ENCODE measurements around the gene UBALD2.
"Not testable (repeated sequence)": the region's sequence is repeated elsewhere in the genome, so short reads cannot be mapped to it uniquely, and the experiment has no call there.

UBALD2 gene

DNA sequence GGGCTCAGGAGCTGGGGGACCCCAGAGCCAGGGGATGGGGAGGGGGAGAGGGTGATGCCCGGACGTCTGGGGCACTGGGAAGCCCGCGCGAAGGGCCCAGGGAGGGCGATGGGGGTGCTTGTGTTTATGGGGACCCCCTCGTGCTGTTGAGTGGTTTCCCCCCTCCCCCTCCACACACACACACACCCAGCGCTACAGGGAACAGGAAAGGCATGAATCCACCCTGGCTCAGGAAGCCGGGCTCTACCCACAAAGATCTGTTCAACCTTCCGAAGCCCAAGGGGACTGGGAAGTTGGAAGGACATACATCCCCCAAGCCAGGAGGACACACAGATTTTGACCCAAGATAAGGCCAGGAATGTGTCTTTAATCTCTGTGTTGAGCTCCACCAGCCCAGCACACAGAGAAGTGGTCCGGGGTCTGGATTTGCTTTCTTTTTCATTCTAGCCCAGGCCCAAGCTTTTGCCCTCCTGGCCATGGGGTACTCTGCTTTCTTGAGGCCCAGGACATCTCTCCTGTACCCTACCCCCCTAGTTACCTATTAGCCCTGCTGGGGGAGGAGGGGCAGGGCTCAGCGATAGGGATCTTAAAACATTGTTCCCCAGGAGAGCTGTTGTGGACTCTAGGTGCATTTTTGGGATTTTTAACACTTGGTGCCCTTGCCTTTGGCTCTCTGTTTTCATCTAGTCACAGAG lies 1.2 kb downstream of the UBALD2 start:
- peak; percentile 36 for DNase-seq

DNA sequence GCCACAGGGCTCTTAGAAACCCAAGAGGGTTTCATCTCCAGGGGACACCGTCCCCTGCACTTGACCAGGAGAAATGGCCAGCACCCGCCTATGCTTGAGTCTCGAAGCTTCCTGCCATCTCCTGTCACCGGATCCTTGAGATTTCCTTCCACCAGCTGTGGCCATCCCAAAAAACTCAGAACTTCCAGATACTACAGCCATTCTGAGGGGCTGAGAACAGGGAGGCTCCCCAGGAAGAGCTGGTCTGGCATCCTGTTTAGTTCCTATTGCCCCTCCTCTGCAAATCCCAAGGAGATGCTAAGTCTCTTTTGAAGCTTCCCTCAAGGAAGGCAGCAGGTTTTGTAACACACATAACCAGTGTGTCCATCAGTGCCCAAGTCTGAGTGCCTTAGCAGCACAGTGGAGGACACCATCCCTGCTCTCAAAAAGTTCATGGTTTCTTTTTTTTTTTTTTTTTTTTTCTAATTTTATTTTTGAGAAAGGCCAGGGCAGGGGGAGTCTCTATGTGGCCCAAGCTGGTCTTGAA lies 2.0 kb downstream of the UBALD2 start:
- no peak for DNase-seq

DNA sequence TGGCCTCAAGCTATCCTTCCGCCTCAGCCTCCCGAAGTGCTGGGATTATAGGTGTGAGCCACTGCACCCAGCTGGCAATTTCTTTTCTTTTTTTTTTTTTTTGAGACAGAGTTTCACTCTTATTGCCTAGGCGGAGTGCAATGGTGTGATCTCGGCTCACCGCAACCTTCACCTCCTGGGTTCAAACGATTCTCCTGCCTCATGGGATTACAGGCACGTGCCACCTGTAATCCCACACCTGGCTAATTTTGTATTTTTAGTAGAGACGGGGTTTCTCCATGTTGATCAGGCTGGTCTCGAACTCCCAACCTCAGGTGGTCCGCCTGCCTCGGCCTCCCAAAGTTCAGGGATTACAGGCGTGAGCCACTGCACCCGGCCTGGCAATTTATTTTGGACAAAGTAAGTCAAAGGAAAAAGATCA lies 2.4 kb downstream of the UBALD2 start:
- DNase-seq = not testable (repeated sequence)

DNA sequence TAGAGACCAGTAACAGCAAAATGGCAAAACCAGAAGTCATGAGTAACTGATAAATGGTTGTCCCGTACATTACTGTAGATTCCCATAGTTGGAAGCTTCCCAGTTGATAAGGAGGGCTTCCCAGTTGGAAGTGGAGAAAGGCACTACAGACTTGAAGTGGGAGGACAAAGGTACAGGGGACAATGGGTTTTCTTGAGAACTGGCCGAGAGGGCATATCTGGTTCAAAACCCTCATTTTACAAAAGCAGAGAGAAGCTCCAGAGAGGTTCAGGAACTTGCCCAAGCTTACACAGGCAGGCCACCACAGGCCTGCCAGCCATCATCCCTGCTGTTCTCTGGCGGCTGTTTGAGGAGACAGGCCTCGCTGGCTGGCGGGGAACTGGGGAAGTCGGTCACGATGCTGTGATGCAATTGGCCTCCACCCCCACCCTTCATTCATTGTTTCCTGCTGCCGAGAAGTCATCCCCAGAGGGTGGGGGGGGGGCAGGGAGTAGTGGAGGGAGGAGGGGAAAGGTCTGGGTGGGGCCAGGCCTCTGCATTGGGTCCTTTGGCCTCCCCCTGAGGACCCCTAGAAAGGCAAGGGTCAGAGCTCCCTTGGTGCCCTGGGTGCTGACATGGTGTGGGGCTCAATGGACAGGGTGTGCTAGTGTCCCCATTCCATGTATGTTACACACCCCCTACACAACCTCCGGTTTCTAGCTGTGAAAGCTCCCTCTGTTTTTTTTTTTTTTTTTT lies 3.0 kb downstream of the UBALD2 start:
- peak; percentile 75 for DNase-seq

DNA sequence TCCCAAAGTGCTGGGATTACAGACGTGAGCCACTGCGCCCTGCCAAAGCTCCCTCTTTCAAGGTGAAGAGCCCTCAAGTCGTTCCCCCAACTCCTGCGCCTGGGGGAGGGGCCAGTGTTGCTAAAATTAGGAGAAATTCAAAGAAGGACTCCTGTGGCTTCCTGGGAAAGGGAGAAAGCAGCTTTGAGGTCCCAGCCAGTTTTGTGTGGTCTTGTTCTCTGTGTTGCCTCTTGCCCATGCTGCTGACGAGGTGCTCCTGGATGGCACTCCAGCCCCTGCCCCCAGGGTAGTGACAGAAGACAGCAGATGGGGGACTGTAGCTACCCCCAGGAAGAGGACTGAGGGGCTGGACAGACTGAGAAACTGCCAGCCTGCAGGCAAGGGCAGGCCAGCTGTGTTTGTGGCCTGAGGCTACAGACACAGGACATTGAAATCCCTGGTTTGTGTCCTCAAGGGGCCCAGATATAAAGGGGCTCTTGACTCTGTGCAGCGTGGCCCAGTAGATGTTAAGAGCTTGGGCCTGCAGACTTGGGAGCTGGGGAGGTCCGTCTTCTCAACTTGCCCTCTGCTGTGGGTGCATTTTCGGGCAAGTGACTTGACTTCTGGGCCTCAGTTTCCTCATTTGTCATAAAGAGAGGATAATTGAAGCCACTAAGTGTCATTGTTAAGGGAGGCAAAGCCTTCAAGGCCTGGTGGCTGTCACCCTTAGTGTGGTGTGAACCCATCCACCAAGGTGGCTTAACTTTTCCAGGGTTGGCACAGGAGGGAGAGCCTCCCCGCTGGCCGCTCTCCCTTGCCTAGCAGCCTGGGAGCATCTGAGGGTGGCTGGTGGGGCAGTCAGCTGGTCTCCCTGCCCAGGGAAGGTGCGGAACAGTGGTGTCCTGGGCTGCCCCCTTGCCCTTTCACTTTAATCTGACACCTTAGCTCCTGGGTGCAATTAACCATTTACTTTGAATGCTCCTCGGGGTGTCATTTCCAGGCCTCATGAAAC lies 4.1 kb downstream of the UBALD2 start:
- DNase-seq = no peak

DNA sequence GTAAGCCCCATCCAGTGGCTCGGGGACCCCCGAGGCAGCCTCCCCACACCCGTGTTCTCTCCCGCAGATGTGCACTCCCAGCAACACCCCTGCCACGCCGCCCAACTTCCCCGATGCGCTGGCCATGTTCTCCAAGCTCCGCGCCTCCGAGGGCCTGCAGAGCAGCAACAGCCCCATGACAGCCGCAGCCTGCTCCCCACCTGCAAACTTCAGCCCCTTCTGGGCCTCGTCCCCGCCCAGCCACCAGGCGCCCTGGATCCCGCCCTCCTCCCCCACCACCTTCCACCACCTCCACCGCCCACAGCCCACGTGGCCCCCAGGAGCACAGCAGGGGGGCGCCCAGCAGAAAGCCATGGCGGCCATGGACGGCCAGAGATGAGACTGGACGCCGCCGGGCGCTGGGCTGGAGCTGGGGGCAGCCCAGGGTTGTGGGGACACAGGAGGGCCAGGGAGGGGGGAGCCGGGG lies 5.0 kb downstream of the UBALD2 start:
- DNase-seq = no peak

DNA sequence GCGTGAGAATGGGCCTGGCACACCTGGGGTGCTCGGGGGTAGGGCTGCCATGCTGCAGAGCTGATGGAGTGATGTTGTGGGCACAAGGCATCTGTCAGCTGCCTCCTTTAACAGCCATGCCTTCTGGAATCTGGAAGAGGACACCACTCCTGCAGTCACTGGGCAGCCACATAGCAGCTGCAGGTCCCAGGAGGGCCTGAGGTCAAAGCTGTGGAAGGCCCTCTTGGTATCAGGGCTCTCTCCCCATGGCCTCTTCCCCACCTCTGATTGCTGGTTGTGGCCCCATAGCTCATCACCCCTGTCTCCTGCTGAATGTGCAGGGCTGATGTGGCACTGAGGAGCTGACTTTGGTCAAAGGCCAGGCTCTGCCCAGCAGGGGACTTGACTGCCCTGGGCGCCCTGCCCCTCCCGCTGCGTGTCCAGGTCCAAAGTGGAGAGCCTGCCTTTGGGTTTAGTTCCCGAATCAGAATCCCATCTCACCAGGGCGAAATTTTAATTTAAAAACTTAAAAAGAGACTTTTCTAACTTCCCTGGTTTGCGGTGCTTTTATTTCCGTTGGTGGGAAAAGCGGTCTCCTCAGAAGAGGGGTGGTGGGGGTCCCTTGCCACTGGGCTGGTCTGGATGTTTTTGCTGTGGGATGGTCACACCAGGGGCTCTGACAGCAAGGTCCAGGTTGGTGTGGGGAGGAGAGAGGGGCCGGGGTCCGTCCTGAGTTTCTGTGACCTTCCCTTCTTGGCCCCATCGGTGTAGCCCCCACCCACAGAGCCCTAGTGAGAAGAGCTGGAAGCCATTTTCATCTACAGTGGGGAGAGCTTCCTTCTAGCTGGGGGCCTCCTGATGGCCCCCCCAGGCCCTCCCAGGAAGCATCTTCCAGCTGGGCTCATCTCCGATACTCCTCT lies 5.9 kb downstream of the UBALD2 start:
- DNase-seq = no peak

DNA sequence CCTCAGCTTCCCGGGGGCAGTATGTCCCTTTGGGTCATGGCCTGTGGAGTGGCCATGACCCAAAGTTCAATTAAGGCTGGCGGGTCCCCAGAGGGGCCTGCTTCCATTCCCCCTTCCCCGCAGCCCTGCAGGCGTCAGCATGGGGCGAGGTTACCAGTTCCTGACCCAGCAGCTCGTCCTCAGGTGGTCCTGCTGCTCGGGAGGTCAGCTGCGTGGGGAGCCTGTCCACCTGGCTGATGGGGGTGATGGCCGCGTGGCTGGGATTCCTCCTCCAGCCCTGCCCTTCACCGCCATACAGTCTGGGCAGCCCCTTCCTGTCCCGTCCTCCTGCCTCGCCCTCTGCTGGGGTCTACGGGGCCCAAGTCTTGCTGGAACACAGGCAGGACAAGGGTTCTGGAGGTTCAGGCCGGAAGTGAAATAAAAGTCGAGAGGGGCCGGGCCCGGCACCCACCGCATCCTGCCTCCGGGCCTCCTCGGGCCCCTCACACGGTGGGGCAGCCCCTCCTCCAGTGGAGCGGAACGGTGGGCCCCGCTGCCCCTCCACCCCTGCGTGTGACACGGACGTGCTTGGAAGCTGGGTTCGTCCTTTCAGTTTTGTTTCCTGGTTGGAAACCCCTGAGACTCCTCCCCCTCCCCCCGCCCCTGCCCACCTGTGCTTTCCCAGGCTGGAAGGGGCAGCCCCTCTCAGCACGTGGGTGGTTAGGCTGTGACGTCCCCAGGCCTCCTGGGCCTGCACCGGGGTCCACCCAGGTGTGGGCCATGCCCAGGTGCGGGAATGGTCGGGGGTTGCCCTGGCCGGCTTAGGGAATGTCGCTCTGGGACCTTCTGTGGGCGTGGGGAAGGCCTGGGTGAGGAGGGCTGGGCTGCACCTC lies 6.8 kb downstream of the UBALD2 start:
- no peak for DNase-seq

DNA sequence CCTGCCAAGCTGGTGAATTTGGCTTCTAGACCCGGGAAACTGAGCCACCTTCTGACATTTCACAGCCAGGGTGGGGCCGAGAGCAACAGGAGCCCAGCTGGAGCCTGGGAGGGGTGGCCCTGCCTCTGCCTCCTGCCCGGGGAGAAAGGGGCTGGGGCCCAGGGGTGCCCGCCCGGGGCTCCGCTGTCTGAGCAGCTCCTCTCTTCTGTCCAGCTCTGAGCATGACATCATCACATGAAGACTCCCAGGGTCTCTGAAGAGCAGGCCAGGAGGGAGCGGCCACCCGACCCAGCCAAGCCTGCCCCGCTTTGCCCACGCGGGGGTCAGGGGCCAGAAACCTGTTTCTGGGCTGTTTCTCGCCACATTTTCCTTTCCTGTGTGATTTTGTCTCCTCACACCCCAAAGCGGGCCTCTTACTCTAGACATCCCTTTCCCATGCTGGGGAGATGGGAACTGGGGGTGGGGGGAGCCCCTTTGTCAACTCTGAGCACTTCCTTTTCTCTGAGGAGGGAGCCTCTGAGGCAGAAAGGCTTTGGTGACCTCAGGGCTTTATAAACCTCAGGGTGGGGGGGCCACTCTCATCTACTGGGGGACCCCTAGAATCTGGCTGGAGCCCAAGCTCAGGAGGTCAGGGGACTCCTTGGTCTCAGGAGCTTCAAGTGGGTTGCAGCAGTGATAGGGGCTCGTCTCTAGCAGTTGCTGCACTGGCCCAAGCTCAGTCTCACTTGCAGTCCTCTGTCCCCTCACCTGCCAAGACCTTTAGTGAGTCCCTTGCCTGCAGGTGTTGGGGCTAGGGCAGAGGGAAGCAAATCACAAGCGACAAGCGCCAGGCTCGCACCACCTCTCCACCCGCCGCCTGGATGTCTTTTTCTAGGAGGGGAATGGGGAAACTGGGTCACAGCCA lies 7.6 kb downstream of the UBALD2 start:
- DNase-seq = no peak

DNA sequence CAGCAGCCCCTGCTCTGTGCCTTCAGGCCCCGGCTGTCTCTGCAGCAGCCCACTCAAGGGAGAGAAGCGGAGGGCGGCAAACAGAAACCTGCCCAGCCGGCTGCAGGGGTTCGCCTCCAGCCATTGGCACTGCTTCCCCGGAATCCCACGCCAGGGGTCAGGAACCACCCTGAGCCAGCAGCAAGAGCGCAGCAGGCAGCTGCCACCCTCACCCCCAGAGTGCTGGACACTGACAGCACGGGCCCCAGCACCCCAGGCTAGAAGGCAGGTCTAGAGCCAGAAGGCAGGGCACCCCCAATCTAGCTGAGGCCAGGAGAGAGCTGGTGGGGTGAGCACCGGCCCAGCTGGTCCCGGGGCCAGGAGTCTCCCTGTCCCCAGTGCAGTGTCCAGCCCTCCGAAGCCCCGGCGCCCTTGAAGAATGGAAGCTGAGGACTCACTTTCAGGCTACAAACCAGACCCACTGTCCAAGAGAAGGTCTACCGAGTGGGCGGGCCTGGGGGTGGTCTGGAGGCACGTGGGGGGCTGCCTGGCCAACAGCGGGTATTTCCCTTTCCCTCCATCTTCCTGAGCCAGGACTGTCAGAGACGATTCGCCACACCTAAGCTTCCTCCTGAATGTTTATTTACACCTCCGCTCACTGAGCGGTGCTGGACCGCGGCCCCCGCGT lies 8.4 kb downstream of the UBALD2 start:
- DNase-seq = no peak

DNA sequence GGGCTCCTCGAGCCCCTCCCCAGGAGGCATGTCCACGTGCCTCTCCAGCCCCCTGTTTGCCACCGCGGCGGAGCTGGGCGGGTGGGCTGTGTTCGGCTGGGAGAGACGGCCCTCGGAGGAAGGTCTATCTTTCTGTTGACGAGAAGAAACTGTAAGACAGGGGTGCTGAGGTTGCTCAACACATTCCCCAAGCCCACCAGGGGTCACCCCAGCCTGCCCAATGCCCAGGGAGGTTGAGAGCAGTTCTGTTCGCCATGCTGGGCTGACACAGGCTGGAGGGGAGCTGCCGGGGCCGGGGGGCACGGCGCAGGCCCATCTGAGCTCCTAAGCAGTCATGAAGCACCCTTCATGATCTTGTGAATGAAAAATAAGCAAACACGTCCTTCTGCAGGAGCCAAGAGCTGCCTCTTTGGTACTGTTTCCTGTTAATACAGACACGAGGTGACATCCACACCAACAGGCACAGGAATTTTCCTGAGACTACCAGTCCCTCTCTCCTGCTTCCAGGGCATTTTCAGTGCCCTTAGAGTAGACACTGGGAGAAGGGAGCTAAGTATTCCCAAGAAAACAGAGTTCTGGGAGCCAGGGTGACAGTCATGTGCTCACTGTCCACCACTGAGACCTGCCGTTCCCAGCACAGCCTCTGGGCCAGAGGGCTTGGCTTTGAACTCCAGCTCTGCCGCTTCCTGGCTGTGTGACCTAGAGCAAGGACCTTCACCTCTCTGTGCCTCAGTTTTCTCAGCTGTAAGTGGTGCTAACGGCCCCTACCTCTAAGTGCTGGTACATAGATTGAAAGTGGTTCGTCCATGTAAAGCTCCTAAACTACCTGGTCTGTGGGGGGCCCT lies 9.2 kb downstream of the UBALD2 start:
- no peak for DNase-seq

DNA sequence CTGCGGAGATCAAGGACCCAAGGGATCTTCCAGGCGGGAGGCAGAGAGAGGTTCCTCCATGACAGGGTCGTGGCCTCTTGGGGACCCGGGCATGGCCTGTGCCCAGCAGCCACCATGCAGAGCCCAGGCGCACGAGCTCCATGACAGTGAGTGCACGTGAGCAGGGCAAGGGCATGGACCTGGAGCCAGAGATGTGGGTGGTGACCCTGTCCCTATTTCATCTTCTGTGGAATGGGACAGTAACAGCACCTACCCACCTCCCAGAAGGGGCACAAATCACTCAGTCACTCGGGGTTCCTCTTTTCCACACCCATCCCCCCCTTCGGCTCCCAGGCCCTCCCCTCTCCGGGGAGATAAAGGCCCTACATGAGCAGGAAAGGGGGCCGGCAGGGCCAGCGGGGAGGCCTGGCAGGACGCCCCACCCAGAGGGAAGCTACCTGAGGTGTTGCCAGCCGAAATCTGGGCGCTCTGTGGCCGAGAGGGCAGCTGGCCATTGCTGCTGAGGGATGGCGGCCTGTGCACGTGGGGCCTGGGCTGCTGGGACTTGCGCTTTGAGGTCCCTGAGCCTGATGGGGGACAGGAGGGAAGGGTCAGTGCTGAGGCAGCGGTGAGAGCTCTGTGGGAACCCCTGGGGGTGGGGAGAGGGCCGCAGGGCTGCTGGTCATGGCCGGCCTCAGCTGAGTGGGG lies 10.4 kb downstream of the UBALD2 start:
- DNase-seq = no peak

DNA sequence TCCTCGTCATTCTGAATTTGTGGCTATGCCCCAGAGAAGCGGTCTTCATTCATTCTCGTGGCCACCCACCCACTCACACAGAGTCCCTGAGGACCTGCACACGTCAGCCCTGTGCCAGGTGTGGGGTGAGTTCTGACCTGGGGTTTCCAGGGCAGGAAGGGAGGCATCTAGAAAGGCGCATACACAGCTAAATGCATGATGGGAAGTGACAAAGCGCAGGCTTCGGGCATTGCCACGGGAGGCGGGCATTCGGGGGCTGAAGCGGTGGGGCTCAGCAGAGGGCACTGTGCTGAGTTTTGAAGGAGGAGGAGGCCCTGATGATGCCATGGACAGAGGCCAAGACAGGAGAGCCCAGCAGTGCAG lies 10.9 kb downstream of the UBALD2 start:
- DNase-seq = no peak

DNA sequence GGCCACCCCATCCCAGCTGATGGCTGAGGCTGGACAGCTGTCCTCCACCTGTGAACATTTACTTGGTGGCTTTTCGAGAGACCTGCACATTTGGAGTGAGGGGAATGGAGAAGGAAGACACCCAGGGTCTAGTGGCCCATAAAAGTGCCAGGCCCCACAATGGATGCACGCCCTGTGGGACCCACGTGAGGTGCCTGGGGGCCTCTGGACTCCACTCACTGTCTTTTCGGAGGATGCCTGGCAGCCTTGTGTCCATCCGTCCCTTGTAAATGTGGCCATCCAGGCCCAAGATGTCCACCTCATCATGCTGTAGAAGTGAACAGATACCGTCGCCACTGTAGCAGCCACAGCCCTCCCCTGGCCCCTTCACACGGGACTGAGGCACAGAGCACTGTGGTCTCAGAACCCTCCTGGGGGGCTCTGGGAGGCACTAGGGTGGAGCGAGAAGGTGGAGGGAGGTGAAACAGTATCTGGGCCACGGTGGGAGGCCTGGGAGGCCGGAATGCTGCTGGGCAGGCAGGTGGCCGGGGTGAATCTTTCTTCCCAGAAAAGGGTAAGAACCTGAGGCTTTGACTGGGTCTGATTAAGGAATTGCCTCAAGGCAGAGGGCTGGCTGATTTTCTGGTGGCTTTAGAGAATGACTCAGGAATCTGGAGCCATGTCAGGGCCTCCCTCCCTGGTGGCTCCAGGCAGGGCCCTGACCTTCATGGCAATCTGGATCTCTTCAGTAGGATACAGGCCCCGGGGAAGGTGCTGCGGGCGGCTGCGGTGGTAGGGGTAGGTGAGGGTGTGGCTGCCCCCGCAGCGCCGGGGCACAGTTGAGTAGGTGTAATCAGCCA lies 11.5 kb downstream of the UBALD2 start:
- DNase-seq = no peak

DNA sequence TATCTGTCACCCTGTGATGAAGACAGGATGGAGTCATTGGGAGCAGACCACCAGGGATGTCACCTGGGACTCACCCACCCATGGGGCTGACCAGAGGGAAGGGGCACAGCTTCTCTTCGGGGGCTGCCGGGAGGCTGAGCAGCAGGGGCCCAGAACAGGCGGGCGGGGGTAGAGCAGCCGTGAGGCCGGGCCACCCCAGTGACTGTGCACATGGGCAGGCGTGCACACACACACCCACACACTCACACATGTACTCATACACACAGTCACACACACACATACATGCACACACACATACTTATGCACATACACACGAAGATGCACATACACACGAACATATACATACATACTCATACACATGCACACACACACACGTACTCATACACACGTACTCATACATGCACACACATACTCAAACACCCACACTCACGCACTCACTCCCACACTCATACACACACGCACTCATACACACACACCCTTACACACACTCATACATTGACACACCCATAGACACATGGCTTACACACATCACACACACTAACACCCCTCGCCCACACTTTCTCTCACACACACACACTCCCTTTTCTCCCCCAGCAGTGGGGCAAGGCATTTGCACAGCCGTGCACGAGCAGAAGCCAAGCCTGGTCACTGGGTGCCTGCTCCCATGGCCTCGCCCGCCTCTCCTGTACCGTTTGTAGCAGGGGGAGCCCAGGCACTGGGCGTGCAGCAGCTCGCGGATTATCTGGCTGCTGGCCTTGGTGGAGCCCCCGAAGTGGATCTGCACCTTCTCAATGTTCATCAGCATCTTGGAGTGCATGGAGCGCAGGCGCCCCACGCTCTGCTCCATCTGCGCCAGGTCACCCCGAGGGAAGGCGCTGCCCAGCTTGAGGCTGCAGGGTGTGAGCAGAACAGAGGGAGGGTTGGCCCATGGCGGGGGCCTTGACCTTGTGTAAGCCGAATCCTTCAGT lies 12.4 kb downstream of the UBALD2 start:
- DNase-seq = no peak

Measured in fibroblast of upper back skin (primary cell).